LNCAP (cell line): ENCODE data around the gene ARHGAP11A.

Experiments used
- TF ChIP-seq, protein P1 (sequence below): fragments of 450-650 bp; IDR thresholded peaks from 2 replicates; pipeline ENCODE4 v1.5.1; 2017; ENCODE audit warnings: mild to moderate bottlenecking

Gene ARHGAP11A

DNA sequence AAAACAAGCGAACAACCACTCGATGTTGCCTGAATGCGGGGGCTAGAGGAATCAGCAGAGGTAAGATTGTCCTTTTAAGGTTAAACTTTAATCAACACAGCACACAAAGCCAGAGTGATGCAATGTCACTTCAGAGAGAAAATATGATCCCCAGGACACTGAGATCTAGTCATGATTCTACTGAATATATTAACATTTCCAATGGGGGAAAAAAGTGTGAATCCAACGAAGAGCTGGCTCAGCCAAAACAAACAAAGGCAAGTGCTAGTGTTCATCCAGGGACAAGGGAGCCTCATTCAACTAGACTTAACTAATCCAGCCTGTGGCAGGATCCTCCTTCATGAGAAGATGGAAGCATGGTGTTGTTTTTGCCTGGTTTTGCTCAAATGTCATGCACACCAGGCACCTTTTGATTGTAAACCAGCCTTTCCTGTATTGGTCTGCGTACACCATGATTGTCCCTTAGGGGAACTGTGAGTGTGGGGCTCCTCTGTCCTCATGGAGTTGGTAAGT lies 62.0 kb downstream of the ARHGAP11A start:
- TF ChIP-seq, protein P1, sequence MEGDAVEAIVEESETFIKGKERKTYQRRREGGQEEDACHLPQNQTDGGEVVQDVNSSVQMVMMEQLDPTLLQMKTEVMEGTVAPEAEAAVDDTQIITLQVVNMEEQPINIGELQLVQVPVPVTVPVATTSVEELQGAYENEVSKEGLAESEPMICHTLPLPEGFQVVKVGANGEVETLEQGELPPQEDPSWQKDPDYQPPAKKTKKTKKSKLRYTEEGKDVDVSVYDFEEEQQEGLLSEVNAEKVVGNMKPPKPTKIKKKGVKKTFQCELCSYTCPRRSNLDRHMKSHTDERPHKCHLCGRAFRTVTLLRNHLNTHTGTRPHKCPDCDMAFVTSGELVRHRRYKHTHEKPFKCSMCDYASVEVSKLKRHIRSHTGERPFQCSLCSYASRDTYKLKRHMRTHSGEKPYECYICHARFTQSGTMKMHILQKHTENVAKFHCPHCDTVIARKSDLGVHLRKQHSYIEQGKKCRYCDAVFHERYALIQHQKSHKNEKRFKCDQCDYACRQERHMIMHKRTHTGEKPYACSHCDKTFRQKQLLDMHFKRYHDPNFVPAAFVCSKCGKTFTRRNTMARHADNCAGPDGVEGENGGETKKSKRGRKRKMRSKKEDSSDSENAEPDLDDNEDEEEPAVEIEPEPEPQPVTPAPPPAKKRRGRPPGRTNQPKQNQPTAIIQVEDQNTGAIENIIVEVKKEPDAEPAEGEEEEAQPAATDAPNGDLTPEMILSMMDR, result no peak

DNA sequence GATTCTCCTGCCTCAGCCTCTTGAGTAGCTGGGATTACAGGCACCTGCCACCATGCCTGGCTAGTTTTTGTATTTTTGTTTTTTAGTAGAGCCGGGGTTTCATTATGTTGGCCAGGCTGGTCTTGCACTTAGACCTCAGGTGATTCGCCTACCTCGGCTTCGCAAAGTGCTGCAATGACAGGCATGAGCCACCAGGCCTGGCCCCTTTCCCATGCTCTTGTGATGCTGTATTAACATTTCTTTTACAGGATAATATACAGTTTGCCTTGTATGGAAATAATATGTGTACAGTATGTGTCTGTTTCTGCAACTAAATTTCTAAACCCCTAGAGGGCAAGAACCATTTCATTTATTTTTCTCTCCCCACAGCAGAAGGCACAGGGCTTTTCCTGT lies 64.0 kb downstream of the ARHGAP11A start:
- TF ChIP-seq, protein P1, result no peak

DNA sequence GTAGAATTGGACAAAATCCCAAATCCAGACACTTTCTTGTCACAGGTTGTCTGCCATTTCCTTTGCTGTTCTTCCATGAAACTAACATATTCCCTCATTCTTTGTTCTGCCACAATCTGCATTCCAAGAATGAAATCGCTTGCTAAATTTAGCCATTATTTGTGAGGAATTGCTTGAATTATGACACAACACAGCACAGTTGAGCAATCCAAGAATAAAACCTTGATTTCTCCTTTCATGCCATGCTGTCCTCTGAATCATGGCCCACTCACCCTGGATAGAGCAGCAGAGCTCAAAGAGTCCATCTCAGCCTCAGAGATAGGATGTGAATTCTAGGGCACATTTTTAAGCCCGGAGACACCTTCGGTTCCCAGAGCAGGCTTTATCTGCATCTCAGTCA lies 67.3 kb downstream of the ARHGAP11A start:
- TF ChIP-seq, protein P1, result no peak

DNA sequence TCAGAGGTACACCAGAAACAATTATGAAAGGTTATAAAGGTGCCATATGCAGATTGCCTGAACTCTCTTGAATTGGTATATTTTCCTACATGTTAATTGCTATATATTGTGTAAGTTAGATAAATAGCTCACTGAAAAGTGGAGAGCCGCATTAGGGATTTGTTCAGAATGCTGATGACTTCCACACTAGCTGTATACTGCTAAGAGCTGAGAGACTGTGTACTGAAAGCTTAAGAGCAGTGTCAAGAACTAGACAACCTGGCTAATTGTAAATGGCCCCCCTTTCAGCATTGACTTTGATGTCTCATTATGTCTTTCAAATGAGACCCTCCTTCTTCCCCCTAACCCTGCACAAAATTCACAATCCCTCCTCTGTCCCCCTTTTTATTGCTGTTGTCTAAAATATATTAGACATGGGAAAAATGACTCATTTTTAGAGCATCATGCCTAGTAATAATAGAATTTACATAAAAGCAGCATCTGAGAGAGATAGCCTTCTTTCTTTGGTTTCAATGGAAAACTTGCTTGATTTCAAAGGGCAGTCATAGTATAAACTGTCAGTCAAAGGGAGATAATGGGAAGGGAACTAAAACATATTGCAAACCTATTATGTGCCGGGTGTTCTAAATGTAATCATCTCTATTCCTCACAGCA lies 67.8 kb downstream of the ARHGAP11A start:
- TF ChIP-seq, protein P1, result no peak

DNA sequence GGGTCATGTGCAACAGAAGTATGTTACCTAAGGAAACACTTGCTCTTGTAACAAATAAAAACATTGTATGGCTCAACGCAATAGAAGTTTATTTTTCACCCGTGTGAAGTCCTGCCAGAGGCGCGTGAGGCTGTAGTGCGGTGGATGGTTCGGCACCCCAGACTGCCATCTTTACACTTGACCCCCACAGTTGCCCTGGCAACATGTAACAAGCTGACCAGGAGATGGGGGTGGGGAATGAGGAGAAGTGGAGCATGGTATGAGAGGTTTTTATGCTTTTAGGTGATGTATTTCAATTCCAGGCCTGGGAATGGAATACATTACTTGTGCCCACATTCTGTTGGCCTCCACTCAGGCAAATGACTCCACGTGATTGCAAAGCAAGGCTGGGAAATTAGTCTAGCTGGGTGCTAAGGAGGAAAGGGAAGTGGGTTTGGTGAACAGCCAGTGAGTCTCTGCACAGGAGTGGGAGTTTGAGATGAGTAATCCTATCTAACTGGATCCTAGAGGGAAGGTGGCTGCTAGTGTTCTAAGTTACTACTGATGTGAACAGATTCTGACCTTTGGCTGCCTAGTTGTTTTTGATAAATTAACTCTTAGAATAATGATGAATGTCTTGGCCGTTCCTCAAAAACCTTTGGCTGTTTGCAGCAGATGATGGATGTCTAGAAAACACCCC lies 68.7 kb downstream of the ARHGAP11A start:
- TF ChIP-seq, protein P1, result no peak

DNA sequence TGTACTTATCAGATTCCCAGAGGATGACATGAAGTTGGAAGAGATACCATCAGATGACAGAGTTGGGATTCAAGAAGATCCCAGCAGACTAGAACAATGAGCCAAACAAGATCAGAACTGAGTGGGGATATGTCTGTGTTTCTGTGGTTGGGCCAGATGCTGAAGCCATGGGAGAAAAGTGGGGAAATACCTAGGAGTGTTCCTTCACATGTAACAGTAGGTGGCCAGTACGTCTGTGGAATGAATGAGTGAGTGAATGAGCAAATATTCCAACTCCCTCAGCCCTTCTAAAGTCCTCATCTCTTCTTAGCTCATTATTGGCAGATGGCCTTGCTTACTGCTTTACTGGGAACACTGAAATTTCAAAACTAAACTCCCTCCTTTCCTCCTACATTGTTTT lies 70.3 kb downstream of the ARHGAP11A start:
- TF ChIP-seq, protein P1, result no peak

DNA sequence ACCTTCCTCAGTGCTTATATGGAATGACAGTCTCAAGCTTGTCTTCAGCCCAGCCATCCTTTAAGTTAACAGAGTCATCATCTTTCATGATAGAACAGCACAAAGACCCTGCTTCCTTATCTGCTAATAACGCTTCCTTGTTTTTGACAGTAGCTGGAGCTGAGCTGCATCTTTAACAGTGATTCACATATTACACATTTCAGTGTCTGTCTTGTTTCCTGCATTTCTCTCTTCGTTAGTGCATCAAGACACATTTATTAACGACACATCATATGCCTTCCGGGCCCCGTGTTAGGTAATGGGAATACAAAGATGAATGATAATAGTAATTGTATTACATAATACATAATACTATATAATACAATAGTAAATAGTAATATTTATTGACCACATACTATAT lies 72.3 kb downstream of the ARHGAP11A start:
- TF ChIP-seq, protein P1, result no peak
